CD4-positive, alpha-beta T cell (primary cell): ENCODE measurements around the gene KRTAP10-3. TPM values are rescaled to one million over a fixed set of nuclear protein-coding genes. Genes with fewer than 3 reads are reported as not detected.

ENCODE experiments used
- ATAC-seq: fragments of 200-7000 bp; cut with Tn5 transposase; one replicate; pipeline ENCODE4 v1.10.0; 2022; ENCODE audit warnings: mild to moderate bottlenecking; ENCODE audit not compliant: poor library complexity
- CTCF ChIA-PET: fragments of 350-600 bp; sonication (Branson Sonifier 250); formaldehyde crosslinking; loops from one replicate; lab custom pipeline; 2021; ENCODE audit warnings: antibody characterized with exemption, inconsistent platforms; lab: Charles Lee
- POLR2A ChIA-PET: fragments of 350-600 bp; sonication (Branson Sonifier 250); formaldehyde crosslinking; loops from one replicate; lab custom pipeline; 2021; ENCODE audit warnings: antibody characterized with exemption, inconsistent platforms; lab: Charles Lee
- DNase-seq, 14 experiments: peaks; one replicate each; pipeline ENCODE4 v3.0.0-alpha.2; 2013 to 2020; ENCODE audit warnings: mixed read lengths in 2 of 14
- H3K27ac ChIP-seq, 2 donors: one replicate each; pipeline versions ENCODE4 v1.5.1 to v1.7.0; 2013; ENCODE audit warnings: low read length in 2 of 2, low read depth in 1 of 2, mild to moderate bottlenecking in 1 of 2
- H3K27me3 ChIP-seq, 2 experiments: 1 replicate in 1 of 2; 2 replicates in 1 of 2; pipeline versions ENCODE4 v1.6.1 to v1.7.0; 2013; ENCODE audit warnings: low read length in 2 of 2, control low read depth in 1 of 2, mild to moderate bottlenecking in 1 of 2, moderate library complexity in 1 of 2; ENCODE audit not compliant: insufficient read depth in 2 of 2, control insufficient read depth in 1 of 2
- H3K36me3 ChIP-seq: one replicate; pipeline ENCODE4 v1.6.1; 2013; ENCODE audit warnings: low read length, control low read depth; ENCODE audit not compliant: insufficient read depth
- H3K4me1 ChIP-seq: one replicate; pipeline ENCODE4 v1.6.1; 2013; ENCODE audit warnings: low read length, control low read depth; ENCODE audit not compliant: insufficient read depth
- H3K4me3 ChIP-seq: one replicate; pipeline ENCODE4 v1.5.1; 2013; ENCODE audit warnings: mild to moderate bottlenecking, low read length, moderate library complexity
- H3K9me3 ChIP-seq, 2 experiments: 1 replicate in 1 of 2; 2 replicates in 1 of 2; pipeline versions ENCODE4 v1.6.1 to v1.7.0; 2013; ENCODE audit warnings: low read length in 2 of 2, mild to moderate bottlenecking in 2 of 2, control low read depth in 1 of 2, moderate library complexity in 1 of 2; ENCODE audit not compliant: control insufficient read depth in 1 of 2, insufficient read depth in 1 of 2
- H3K27ac Mint-ChIP-seq: one replicate; pipeline ENCODE4 v1.8.0; 2020; ENCODE audit warnings: mixed read lengths
- H3K27me3 Mint-ChIP-seq: one replicate; pipeline ENCODE4 v1.8.0; 2021; ENCODE audit warnings: mixed read lengths
- H3K36me3 Mint-ChIP-seq: one replicate; pipeline ENCODE4 v1.8.0; 2021; ENCODE audit warnings: low read depth, mixed read lengths
- H3K4me1 Mint-ChIP-seq: one replicate; pipeline ENCODE4 v1.8.0; 2021; ENCODE audit warnings: low read depth, mixed read lengths
- H3K4me3 Mint-ChIP-seq: one replicate; pipeline ENCODE4 v1.8.0; 2020; ENCODE audit warnings: mild to moderate bottlenecking, mixed read lengths
- H3K9me3 Mint-ChIP-seq: one replicate; pipeline ENCODE4 v1.8.0; 2020; ENCODE audit warnings: mixed read lengths
- intact Hi-C, 2 experiments: fragments of 100-400 bp; cut with DNase I in 1 of 2; cut with micrococcal nuclease in 1 of 2; formaldehyde crosslinking; loops; one replicate each; pipeline versions ENCODE4 v1.15.1 to v1.9.0; 2023 to 2025; cut with DNase I, micrococcal nuclease
- total RNA-seq, 174 experiments: library from RNA in 2 of 174; stranded (reverse) in 2 of 174; gene quantifications; one replicate each; pipeline ENCODE4 v1.2.3 and lab custom pipeline; 2021 to 2026
- TF ChIP-seq, protein P1 (sequence below): fragments of 200-600 bp; IDR thresholded peaks from one replicate; pipeline ENCODE4 v1.8.0; 2022; ENCODE audit warnings: antibody characterized with exemption, mild to moderate bottlenecking

Gene KRTAP10-3
- total RNA-seq, 2 experiments from 2014 or later: not detected

DNA sequence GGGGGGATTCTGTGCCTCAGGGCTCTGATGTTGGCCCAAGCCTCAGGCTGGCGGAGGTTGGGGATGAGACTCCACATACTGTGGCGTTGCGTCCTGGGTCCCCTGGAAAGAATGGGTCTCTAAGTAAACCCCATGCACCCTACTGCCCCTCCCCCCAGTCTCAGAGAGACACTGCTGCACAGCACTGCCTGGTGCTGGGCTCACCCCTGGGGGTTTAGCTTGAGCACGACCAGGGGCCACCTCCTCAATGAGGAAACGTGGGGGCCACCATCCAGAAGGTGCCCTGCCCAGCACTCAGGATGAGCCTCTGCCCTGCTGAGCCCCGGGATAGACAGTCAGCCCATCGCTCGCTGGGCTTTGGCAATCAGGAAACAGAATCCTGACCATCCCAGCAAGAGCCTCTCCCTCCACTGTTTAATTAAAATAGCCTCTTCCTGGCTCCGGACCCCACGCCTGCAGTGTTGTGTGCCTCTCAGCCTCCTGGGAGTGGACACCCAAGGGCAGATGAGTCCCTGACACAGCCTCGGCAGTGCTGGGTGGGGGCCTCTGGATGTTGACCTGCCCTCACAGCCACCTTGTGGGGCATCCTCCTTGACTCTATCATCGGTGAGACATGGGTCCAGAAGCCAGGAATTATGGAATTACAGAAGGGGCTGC, 11.4 kb upstream of the KRTAP10-3 start:
- Mint-ChIP-seq H3K4me3 (no peak overlapping the region), H3K9me3 (peaks cover 3% of the 10 kb centered on the region), H3K36me3 (no peaks in the 10 kb centered on the region), H3K27ac (no peak overlapping the region), H3K27me3 (peaks cover 5% of the 10 kb centered on the region), H3K4me1 (peaks cover 9% of the 10 kb centered on the region)
- H3K36me3 ChIP-seq: no peaks in the 10 kb centered on the region
- ChIA-PET CTCF (no interaction called here), POLR2A (no interaction called here)
- intact Hi-C loops: no loop called here
- TF ChIP-seq, protein P1, sequence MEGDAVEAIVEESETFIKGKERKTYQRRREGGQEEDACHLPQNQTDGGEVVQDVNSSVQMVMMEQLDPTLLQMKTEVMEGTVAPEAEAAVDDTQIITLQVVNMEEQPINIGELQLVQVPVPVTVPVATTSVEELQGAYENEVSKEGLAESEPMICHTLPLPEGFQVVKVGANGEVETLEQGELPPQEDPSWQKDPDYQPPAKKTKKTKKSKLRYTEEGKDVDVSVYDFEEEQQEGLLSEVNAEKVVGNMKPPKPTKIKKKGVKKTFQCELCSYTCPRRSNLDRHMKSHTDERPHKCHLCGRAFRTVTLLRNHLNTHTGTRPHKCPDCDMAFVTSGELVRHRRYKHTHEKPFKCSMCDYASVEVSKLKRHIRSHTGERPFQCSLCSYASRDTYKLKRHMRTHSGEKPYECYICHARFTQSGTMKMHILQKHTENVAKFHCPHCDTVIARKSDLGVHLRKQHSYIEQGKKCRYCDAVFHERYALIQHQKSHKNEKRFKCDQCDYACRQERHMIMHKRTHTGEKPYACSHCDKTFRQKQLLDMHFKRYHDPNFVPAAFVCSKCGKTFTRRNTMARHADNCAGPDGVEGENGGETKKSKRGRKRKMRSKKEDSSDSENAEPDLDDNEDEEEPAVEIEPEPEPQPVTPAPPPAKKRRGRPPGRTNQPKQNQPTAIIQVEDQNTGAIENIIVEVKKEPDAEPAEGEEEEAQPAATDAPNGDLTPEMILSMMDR: no peak
- H3K4me3 ChIP-seq: no peak overlapping the region
- peaks cover 2% of the 10 kb centered on the region for H3K4me1 ChIP-seq
- H3K9me3 ChIP-seq: peaks cover 0 to 18% of the 10 kb centered on the region in 2 experiments
- H3K27ac ChIP-seq: no peak overlapping the region
- DNase-seq: no peak
- no peak for ATAC-seq
- no peaks in the 10 kb centered on the region for H3K27me3 ChIP-seq

DNA sequence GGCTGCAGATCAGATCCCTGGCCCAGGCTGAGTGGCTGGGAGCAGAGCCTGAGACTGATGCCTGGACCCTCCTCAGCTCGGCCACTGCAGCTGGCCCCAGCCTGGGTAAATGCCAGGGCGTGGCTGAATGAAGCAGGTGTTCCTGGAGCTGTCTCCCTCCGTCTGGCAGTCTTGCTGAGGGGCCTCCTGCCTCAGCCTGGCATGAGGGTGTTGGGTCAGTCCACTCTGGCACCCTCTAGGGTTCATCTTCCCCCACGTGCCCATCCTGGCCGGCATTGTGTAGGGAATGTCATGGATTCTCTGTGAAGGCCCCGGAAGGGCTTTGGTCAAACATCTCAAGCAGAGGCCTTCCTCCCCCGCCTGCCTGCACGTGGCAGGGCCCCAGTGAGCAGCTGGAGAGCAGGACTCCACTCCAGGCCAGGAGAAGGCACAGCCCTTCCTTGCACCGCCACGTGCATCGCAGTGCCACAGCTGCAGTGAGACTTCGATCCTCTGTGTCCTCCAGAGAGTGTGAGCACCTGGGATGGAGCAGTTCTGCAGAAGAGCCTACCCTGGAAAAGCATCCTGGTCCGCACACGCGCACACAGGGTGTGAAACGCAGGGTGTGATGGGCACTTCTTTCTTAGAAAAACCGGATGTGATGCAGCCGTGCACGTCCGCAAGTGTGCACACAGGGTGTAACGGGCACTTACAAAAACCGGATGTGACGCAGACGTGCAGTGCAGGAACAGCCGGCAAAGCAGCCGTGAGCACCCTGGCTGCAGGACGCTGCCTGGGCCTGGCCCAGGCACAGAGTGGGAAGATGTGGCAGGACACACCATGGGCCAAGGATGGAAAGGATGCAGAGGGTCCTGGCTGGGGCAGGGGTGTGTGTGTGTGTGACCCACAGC, 10.3 kb upstream of the KRTAP10-3 start:
- ATAC-seq (no peak), DNase-seq (peak in 1 of 14 experiments; percentile 7)
- ChIA-PET CTCF (no interaction called here), POLR2A (no interaction called here)
- Histone ChIP-seq H3K27me3 (no peaks in the 10 kb centered on the region), H3K9me3 (peaks cover 0 to 10% of the 10 kb centered on the region in 2 experiments), H3K36me3 (no peaks in the 10 kb centered on the region), H3K27ac (no peak overlapping the region), H3K4me1 (no peaks in the 10 kb centered on the region), H3K4me3 (no peak overlapping the region)
- no peak overlapping the region for H3K27ac Mint-ChIP-seq
- no peaks in the 10 kb centered on the region for H3K36me3 Mint-ChIP-seq
- H3K27me3 Mint-ChIP-seq: peaks cover 5% of the 10 kb centered on the region
- TF ChIP-seq, protein P1: no peak
- intact Hi-C loops: no loop called here
- H3K4me3 Mint-ChIP-seq: no peak overlapping the region
- H3K9me3 Mint-ChIP-seq: peaks cover 3% of the 10 kb centered on the region
- peaks cover 17% of the 10 kb centered on the region for H3K4me1 Mint-ChIP-seq

DNA sequence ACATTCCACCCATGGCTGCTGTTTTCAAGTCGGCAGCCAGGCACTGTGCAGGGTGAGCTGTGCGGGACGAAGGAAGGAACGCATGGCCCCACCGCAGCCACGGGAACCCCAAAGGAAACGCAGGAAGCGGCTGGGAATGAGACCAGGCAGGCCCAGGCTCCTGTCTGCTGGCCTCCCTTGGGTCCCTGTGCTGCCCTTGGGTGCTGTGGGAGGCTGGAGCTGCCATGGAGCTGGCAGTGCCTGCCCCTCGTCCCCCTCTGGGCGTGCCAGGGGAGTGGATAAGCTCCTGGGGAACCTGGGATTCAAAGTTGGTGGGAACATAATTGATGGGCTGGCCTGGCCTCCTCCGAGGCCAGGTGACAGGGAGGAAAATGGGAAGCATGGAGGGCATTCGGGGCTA, 9.7 kb upstream of the KRTAP10-3 start:
- Histone ChIP-seq H3K9me3 (peaks cover 0 to 10% of the 10 kb centered on the region in 2 experiments), H3K4me1 (no peaks in the 10 kb centered on the region), H3K4me3 (no peak overlapping the region), H3K36me3 (no peaks in the 10 kb centered on the region), H3K27ac (no peak overlapping the region), H3K27me3 (no peaks in the 10 kb centered on the region)
- DNase-seq (no peak), ATAC-seq (no peak)
- Mint-ChIP-seq H3K27me3 (peaks cover 5% of the 10 kb centered on the region), H3K4me3 (no peak overlapping the region), H3K27ac (no peak overlapping the region), H3K4me1 (peaks cover 17% of the 10 kb centered on the region), H3K36me3 (no peaks in the 10 kb centered on the region), H3K9me3 (peaks cover 3% of the 10 kb centered on the region)
- POLR2A ChIA-PET: no interaction called here
- CTCF ChIA-PET: no interaction called here
- TF ChIP-seq, protein P1: no peak
- intact Hi-C loops: no loop called here
